Parathyroid adenoma (tissue), 2 donors: ENCODE data around the gene FAM177B.
A peak's percentile ranks its signal among the peaks of the same experiment; 100 is the strongest.

Experiments used
- H2AFZ ChIP-seq: fragments of 300-600 bp; sonication (generic); one replicate; pipeline ENCODE4 v1.7.0; 2017; ENCODE audit warnings: antibody characterized with exemption, mild to moderate bottlenecking
- H3K27ac ChIP-seq: fragments of 300-600 bp; sonication (generic); one replicate; pipeline ENCODE4 v1.7.0; 2017
- H3K27me3 ChIP-seq: fragments of 300-600 bp; sonication (generic); one replicate; pipeline ENCODE4 v1.7.0; 2017; ENCODE audit warnings: low read length; ENCODE audit not compliant: control insufficient read depth, insufficient read depth
- H3K36me3 ChIP-seq: fragments of 300-600 bp; sonication (generic); one replicate; pipeline ENCODE4 v1.7.0; 2017; ENCODE audit warnings: low read length; ENCODE audit not compliant: control insufficient read depth, insufficient read depth
- H3K4me1 ChIP-seq: fragments of 300-600 bp; sonication (generic); one replicate; pipeline ENCODE4 v1.7.0; 2017; ENCODE audit warnings: control low read depth
- H3K4me2 ChIP-seq: fragments of 300-600 bp; sonication (generic); one replicate; pipeline ENCODE4 v1.7.0; 2017; ENCODE audit warnings: low read length
- H3K4me3 ChIP-seq: fragments of 300-600 bp; sonication (generic); one replicate; pipeline ENCODE4 v1.7.0; 2017; ENCODE audit warnings: low read depth, low read length
- H3K79me2 ChIP-seq: fragments of 300-600 bp; sonication (generic); one replicate; pipeline ENCODE4 v1.7.0; 2017; ENCODE audit warnings: control low read depth
- H3K9ac ChIP-seq: fragments of 300-600 bp; sonication (generic); one replicate; pipeline ENCODE4 v1.7.0; 2017; ENCODE audit warnings: mild to moderate bottlenecking
- H3K9me3 ChIP-seq: fragments of 300-600 bp; sonication (generic); one replicate; pipeline ENCODE4 v1.7.0; 2017; ENCODE audit warnings: low read length; ENCODE audit not compliant: control insufficient read depth
- TF ChIP-seq, protein P1 (sequence below): fragments of 300-600 bp; sonication (generic); IDR thresholded peaks from one replicate; pipeline ENCODE4 v1.7.0; 2017; ENCODE audit warnings: antibody characterized with exemption, mild to moderate bottlenecking
- donor health status: primary hyperparathyroidism.

The FAM177B gene

GRCh38 chr1:222711319-222712252, 25.4 kb upstream of the FAM177B start:
- no peak overlapping the region for H3K9ac ChIP-seq
- no peaks in the 10 kb centered on the region for H3K4me1 ChIP-seq
- H3K27ac ChIP-seq = peak overlapping the region; percentile 43
- TF ChIP-seq, protein P1, sequence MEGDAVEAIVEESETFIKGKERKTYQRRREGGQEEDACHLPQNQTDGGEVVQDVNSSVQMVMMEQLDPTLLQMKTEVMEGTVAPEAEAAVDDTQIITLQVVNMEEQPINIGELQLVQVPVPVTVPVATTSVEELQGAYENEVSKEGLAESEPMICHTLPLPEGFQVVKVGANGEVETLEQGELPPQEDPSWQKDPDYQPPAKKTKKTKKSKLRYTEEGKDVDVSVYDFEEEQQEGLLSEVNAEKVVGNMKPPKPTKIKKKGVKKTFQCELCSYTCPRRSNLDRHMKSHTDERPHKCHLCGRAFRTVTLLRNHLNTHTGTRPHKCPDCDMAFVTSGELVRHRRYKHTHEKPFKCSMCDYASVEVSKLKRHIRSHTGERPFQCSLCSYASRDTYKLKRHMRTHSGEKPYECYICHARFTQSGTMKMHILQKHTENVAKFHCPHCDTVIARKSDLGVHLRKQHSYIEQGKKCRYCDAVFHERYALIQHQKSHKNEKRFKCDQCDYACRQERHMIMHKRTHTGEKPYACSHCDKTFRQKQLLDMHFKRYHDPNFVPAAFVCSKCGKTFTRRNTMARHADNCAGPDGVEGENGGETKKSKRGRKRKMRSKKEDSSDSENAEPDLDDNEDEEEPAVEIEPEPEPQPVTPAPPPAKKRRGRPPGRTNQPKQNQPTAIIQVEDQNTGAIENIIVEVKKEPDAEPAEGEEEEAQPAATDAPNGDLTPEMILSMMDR = no peak
- peak overlapping the region; percentile 75 for H2AFZ ChIP-seq
- no peaks in the 10 kb centered on the region for H3K27me3 ChIP-seq
- H3K4me3 ChIP-seq = peak overlapping the region; percentile 100
- H3K9me3 ChIP-seq = no peaks in the 10 kb centered on the region
- no peaks in the 10 kb centered on the region for H3K36me3 ChIP-seq
- H3K4me2 ChIP-seq = peak overlapping the region; percentile 64
- peaks cover 8% of the 10 kb centered on the region for H3K79me2 ChIP-seq

- Histone ChIP-seq H3K4me2 (peak within 1 kb of the TSS; percentile 99), H3K27me3 (no peaks in the 10 kb centered on the region), H3K79me2 (peaks cover 8% of the 10 kb centered on the region), H3K9me3 (no peaks in the 10 kb centered on the region), H3K9ac (peak within 1 kb of the TSS; percentile 76), H3K36me3 (no peaks in the 10 kb centered on the region), H2AFZ (peak within 1 kb of the TSS; percentile 94), H3K4me1 (no peaks in the 10 kb centered on the region), H3K4me3 (peak within 1 kb of the TSS; percentile 100), H3K27ac (peak within 1 kb of the TSS; percentile 99)
- TF ChIP-seq, protein P1 = no peak
These were observed 24.5 kb upstream of the FAM177B start, which contains the start of the genes AIDA and BROX for GRCh38 chr1:222712253-222713090. TSS of gene AIDA (minus strand) at chr1:222712491. CDS start at chr1:222712317, 174 bp downstream. TSS of gene BROX (plus strand) at chr1:222712564. CDS start at chr1:222715700, 3,136 bp downstream.

DNA sequence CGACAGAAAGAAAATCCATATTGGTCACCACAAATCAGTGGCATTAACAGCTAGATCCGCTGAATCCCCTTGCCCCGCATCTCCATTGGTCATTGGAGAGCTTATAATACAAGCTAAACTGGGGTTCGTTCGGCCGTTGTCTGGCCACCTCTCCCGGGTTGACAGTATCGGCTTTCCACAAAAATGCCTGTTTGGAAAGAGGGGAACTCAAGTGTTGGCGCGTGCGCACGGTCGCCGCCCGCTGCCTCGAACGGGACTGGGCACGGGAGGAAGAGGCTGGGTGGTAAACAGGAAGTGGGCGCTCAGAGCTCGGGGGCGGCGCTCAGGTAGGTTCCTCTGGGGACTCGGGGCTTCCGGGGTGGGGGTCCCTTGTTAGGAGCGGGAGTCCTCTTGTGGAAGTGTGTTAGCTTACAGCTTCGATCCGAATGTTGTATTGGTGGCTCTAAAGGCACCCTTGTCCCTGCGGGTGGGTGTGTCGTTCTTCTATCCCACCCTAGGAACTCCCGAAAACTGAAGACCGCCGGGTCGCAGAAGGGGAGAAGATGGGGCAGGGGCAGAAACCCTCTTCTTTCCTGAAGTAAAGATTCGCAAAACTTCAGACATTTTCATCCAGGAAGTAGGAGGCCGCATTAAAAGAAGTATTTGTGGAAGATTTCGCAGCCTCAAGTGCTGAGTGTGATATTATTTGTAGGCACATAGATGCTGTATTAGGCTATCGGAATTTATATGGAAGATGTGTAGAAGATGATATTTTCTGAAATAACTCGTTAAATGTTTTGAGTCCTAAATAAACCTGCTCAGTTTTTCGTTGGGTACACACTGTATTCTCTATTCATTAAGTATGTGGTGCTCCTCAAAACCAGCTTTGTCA, 23.7 kb upstream of the FAM177B start:
- Histone ChIP-seq H2AFZ (peak overlapping the region; percentile 94), H3K4me2 (peak overlapping the region; percentile 99), H3K9me3 (no peaks in the 10 kb centered on the region), H3K27ac (peak overlapping the region; percentile 99), H3K4me1 (no peaks in the 10 kb centered on the region), H3K4me3 (peak overlapping the region; percentile 100), H3K9ac (peak overlapping the region; percentile 76), H3K27me3 (no peaks in the 10 kb centered on the region), H3K79me2 (peaks cover 6% of the 10 kb centered on the region), H3K36me3 (no peaks in the 10 kb centered on the region)
- TF ChIP-seq, protein P1 = no peak

DNA sequence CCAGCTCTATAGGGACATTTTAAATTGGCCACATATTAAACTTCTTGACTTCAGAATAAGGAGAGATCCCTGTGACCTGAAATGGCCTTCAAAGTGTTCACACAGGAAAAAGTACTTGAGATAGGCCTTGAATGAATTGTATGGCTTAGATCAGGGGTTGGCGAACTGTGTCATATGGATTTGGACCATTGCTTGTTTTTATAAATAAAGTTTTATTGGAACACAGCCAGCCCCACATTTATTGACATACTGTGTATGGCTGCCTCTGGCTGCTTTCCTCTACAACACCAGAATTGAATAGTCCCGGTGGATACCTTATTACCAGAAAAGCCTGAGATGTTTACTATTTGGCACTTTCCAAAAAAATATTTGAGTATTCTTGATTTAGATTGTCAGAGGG, 20.6 kb upstream of the FAM177B start:
- Histone ChIP-seq H2AFZ (no peak overlapping the region), H3K79me2 (no peaks in the 10 kb centered on the region), H3K27ac (no peak overlapping the region), H3K36me3 (no peaks in the 10 kb centered on the region), H3K27me3 (no peaks in the 10 kb centered on the region), H3K4me1 (no peaks in the 10 kb centered on the region), H3K4me3 (no peak overlapping the region), H3K9ac (no peak overlapping the region), H3K4me2 (no peak overlapping the region), H3K9me3 (no peaks in the 10 kb centered on the region)
- TF ChIP-seq, protein P1 = no peak
